H4 (cell line): ENCODE measurements around the gene RARB. TPM values are rescaled to one million over a fixed set of nuclear protein-coding genes. Genes with fewer than 3 reads are reported as not detected.
A peak's percentile ranks its signal among the peaks of the same experiment; 100 is the strongest.

Source experiments
- DNase-seq: peaks from one replicate; pipeline ENCODE4 v3.0.0-alpha.2; 2015; ENCODE audit warnings: low spot score
- total RNA-seq: library from RNA; depleted of rRNA; stranded (reverse); fragments of >200 nt; shearing (Covaris generic); gene quantifications from 2 replicates; pipeline ENCODE4 v1.2.3, GENCODE V29; 2014

RARB gene
- total RNA-seq, 1 experiment from 2014 or later = 1.0 TPM

GRCh38 chr3:25472731-25473130 is 44.7 kb downstream of the RARB start:
- no peak for DNase-seq

GRCh38 chr3:25473246-25473645 is 45.2 kb downstream of the RARB start:
- DNase-seq = peak; percentile 10

- DNase-seq = no peak
These were observed 46.0 kb downstream of the RARB start for GRCh38 chr3:25474052-25474451.

- DNase-seq = no peak
These were observed 48.6 kb downstream of the RARB start for GRCh38 chr3:25476639-25477038.

GRCh38 chr3:25478211-25478757 is 50.2 kb downstream of the RARB start:
- no peak for DNase-seq

GRCh38 chr3:25478964-25479726 is 51.1 kb downstream of the RARB start:
- DNase-seq = no peak

- no peak for DNase-seq
These were observed 51.6 kb downstream of the RARB start for GRCh38 chr3:25479727-25480010.

- DNase-seq = no peak
These were observed 52.7 kb downstream of the RARB start for GRCh38 chr3:25480811-25481210.

GRCh38 chr3:25481386-25481785 is 53.3 kb downstream of the RARB start:
- DNase-seq = no peak

- DNase-seq = no peak
These were observed 55.4 kb downstream of the RARB start for GRCh38 chr3:25483456-25483855.

- DNase-seq = no peak
These were observed 57.6 kb downstream of the RARB start for GRCh38 chr3:25485673-25486072.

- no peak for DNase-seq
These were observed 58.9 kb downstream of the RARB start for GRCh38 chr3:25486932-25487331.

- DNase-seq = no peak
These were observed 62.0 kb downstream of the RARB start for GRCh38 chr3:25489858-25490593.

- DNase-seq = no peak
These were observed 65.2 kb downstream of the RARB start for GRCh38 chr3:25493246-25493645.

GRCh38 chr3:25493786-25494185 is 65.7 kb downstream of the RARB start:
- no peak for DNase-seq

- DNase-seq = no peak
These were observed 67.2 kb downstream of the RARB start for GRCh38 chr3:25495304-25495703.

GRCh38 chr3:25495726-25496253 is 67.7 kb downstream of the RARB start:
- DNase-seq = no peak

GRCh38 chr3:25497096-25497495 is 69.0 kb downstream of the RARB start:
- no peak for DNase-seq

GRCh38 chr3:25500706-25501210 is 72.7 kb downstream of the RARB start:
- DNase-seq = no peak

- no peak for DNase-seq
These were observed 74.2 kb downstream of the RARB start for GRCh38 chr3:25502233-25502632.

- no peak for DNase-seq
These were observed 75.8 kb downstream of the RARB start for GRCh38 chr3:25503898-25504301.

- no peak for DNase-seq
These were observed 77.5 kb downstream of the RARB start for GRCh38 chr3:25505581-25505980.

- DNase-seq = no peak
These were observed 79.7 kb downstream of the RARB start for GRCh38 chr3:25507811-25508210.
